Psoas muscle (tissue), 8 donors: ENCODE measurements around the gene ADCY1. TPM values are rescaled to one million over a fixed set of nuclear protein-coding genes. Genes with fewer than 3 reads are reported as not detected.

Source experiments
- ATAC-seq, 4 donors: fragments of 200-7000 bp; cut with Tn5 transposase; one replicate each; pipeline ENCODE4 v1.9.1; 2020; ENCODE audit warnings: moderate library complexity in 3 of 4, mild to moderate bottlenecking in 2 of 4
- DNase-seq, 2 donors: peaks; one replicate each; pipeline ENCODE4 v3.0.0-alpha.2; 2020
- H3K27ac ChIP-seq: fragments of 200-600 bp; one replicate; pipeline ENCODE4 v1.8.0; 2022
- H3K27me3 ChIP-seq, 3 donors: fragments of 200-600 bp in 1 of 3; one replicate each; pipeline versions ENCODE4 v1.6.1 to v1.8.0; 2013 to 2022; ENCODE audit warnings: low read length in 2 of 3, mild to moderate bottlenecking in 2 of 3, moderate library complexity in 1 of 3; ENCODE audit not compliant: insufficient read depth in 3 of 3
- H3K36me3 ChIP-seq, 2 donors: fragments of 200-600 bp in 1 of 2; one replicate each; pipeline versions ENCODE4 v1.6.1 to v1.8.0; 2013 to 2022; ENCODE audit warnings: low read depth in 1 of 2, mild to moderate bottlenecking in 1 of 2, moderate library complexity in 1 of 2; ENCODE audit not compliant: insufficient read depth in 1 of 2
- H3K4me1 ChIP-seq: fragments of 200-600 bp; one replicate; pipeline ENCODE4 v1.8.0; 2022
- H3K4me3 ChIP-seq: fragments of 200-600 bp; one replicate; pipeline ENCODE4 v1.8.0; 2022; ENCODE audit warnings: mild to moderate bottlenecking
- H3K9me3 ChIP-seq: fragments of 200-600 bp; one replicate; pipeline ENCODE4 v1.8.0; 2022
- WGBS, 3 donors: extraction: QIAGEN DNeasy Blood & Tissue Kit; methylation state at CpG; one replicate each; pipeline versions ENCODE4 v1.1.6 to v1.1.7; 2013; 5-methylcytosine and 5-hydroxymethylcytosine counted together
- intact Hi-C, 2 donors: fragments of 100-400 bp; cut with DNase I; formaldehyde crosslinking; loops; one replicate each; pipeline versions ENCODE4 v1.11.0 to v1.14.2; 2022
- polyA plus RNA-seq, 3 donors: library from polyadenylated mRNA; stranded (reverse); fragments of 200-250 nt; gene quantifications; one replicate each; pipeline ENCODE4 v1.2.3, GENCODE V29; 2013
- total RNA-seq, 4 donors: library from RNA; stranded (reverse); fragmentation: NEBNext Ultra II Directional in 2 of 4; extraction: Animal tissue kit (Norgen Biotek cat#: 25700) in 2 of 4; gene quantifications; one replicate each; pipeline versions ENCODE4 v1.2.1 to v1.2.4, GENCODE V29; 2021 to 2023
- TF ChIP-seq, protein P1 (sequence below): fragments of 200-600 bp; IDR thresholded peaks from one replicate; pipeline ENCODE4 v1.8.0; 2022; ENCODE audit warnings: antibody characterized with exemption
- donor health status: healthy with polysubstance abuse.
- donor health status: DM: no; HTN: no; CAD: no; lungs with moderate emphysema.
- donor health status: Bipolar disorder and iron deficiency.
- donor health status: healthy.
- donor health status: DM: yes; HTN: yes; CAD: no.
- donor health status: DM: no; HTN: no; CAD: no.
- donor health status: DM: no; HTN: no; CAD: no.
- donor health status: DM: yes; HTN: yes; CAD: no.

Gene ADCY1
- total and polyA plus RNA-seq, 7 donors = 1.3 to 4.3 (median 2.2) TPM

DNA sequence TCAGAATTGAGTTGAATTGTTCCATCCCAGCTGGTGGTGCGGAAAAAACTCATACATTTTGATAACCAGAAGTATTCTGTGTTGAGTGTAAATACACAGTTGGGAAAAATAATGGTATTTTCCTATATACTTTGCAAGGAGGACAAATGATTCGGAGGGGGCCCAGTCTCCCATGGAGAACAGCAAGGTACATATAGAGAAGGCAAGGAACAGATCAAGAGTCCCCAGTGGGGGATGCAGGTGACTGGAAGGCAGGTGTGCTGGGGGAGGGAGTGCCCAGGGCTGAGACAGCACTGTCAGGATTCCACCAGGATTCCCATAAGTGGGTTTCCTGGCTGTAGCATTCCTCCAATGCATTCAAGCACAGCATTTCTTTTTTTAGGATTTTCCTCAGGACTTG is 10.8 kb upstream of the ADCY1 start:
- Histone ChIP-seq H3K4me3 (no peak overlapping the region), H3K4me1 (peaks cover 15% of the 10 kb centered on the region), H3K27ac (peak overlapping the region; percentile 73), H3K36me3 (no peaks in the 10 kb centered on the region), H3K27me3 (no peaks in the 10 kb centered on the region), H3K9me3 (peaks cover 4% of the 10 kb centered on the region)
- TF ChIP-seq, protein P1, sequence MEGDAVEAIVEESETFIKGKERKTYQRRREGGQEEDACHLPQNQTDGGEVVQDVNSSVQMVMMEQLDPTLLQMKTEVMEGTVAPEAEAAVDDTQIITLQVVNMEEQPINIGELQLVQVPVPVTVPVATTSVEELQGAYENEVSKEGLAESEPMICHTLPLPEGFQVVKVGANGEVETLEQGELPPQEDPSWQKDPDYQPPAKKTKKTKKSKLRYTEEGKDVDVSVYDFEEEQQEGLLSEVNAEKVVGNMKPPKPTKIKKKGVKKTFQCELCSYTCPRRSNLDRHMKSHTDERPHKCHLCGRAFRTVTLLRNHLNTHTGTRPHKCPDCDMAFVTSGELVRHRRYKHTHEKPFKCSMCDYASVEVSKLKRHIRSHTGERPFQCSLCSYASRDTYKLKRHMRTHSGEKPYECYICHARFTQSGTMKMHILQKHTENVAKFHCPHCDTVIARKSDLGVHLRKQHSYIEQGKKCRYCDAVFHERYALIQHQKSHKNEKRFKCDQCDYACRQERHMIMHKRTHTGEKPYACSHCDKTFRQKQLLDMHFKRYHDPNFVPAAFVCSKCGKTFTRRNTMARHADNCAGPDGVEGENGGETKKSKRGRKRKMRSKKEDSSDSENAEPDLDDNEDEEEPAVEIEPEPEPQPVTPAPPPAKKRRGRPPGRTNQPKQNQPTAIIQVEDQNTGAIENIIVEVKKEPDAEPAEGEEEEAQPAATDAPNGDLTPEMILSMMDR = no peak
- 95 to 99% (median 97%) methylated on average over 2 of the region's 2 CpGs for WGBS, 3 donors
- no peak for ATAC-seq
- no peak for DNase-seq
- intact Hi-C loops = no loop called here

DNA sequence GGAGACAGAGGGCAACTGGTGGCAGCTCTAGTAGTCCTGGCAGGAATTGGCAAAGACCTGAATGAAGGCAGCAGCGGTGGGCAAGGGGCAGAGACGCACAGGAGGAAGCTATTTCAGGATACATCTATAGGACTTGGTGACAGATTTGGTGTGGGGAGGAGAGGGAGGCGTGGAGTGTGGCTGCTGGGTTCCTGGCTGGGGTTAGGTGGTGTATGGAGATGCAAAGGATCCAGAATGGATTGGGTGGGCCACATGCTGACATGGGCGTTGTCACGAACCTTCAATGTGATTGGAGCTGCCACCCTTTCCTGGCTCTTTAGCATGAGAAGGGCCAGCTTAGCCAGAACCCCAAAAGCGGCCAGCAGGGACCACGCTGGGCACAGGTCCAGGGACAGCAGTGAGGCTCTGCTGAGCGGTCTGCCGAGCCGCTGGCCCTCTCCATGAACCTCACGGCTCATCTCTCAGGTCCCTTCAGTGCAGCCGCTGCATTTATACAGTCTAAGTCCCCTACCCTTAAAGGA is 10.2 kb upstream of the ADCY1 start:
- DNase-seq (no peak), ATAC-seq (peak; percentile 56 to 79 (median 66))
- peaks cover 15% of the 10 kb centered on the region for H3K4me1 ChIP-seq
- 20 to 31% (median 20%) methylated on average over 12 of the region's 12 CpGs for WGBS, 3 donors
- TF ChIP-seq, protein P1 = no peak
- peak overlapping the region; percentile 45 for H3K4me3 ChIP-seq
- H3K27ac ChIP-seq = peak overlapping the region; percentile 73
- peaks cover 4% of the 10 kb centered on the region for H3K9me3 ChIP-seq
- H3K27me3 ChIP-seq = no peaks in the 10 kb centered on the region
- no peaks in the 10 kb centered on the region for H3K36me3 ChIP-seq
- intact Hi-C loops = no loop called here

DNA sequence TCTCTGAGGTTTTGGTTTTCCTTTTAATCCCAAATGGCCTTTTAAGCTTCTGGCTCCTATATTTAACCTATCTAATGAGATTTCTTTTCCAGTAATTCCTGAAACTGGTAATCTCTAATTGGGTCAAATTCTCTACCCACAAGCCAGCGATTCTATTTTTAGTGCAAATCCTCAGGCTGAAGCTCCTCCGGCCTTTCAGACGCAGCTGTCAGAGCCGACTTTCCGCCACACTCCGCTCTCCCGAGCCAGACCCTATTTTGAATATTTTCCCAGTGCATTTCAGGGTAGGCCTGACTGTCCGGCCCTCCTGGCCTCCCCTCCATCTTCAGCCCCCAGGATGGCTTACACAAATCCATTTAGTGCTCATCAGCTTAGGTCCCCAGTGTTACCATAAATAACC is 9.7 kb upstream of the ADCY1 start:
- peaks cover 15% of the 10 kb centered on the region for H3K4me1 ChIP-seq
- peak overlapping the region; percentile 45 for H3K4me3 ChIP-seq
- intact Hi-C loops = no loop called here
- H3K36me3 ChIP-seq = no peaks in the 10 kb centered on the region
- DNase-seq (no peak), ATAC-seq (peak; percentile 73 to 87 (median 84))
- H3K27me3 ChIP-seq = no peaks in the 10 kb centered on the region
- peaks cover 4% of the 10 kb centered on the region for H3K9me3 ChIP-seq
- TF ChIP-seq, protein P1 = no peak
- peak overlapping the region; percentile 73 for H3K27ac ChIP-seq
- WGBS, 3 donors = 13 to 26% (median 16%) methylated on average over 8 of the region's 8 CpGs

DNA sequence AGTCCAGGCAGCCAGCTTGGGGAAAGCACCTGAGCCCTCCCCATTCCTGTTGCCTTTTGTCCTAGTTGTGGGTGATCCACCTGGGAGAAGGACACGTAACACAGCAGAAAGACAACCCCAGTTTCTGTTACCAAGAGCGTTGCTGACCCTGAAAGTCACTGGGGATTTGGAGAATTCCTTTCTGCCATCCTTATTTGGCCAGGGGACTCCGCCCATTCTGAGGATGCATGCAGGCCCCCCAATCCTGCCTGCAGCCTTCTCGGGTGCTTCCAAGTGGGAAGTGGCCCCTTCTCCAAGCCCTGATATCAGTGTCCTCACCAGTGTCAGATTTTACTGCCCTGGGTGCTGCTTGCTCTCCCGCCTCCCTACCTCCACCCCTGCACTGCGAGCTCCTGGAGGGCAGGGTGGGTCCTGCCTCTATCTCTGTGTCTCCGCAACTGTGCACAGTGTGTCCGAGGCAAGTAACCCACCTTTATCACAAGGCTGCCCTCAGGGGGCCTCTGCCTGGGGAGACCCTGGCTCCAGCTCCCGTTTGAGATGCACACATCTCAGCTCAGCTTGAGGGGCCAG is 9.2 kb upstream of the ADCY1 start:
- H3K4me1 ChIP-seq = peaks cover 15% of the 10 kb centered on the region
- H3K36me3 ChIP-seq = no peaks in the 10 kb centered on the region
- WGBS, 3 donors = 60 to 70% (median 61%) methylated on average over 9 of the region's 9 CpGs
- H3K27me3 ChIP-seq = no peaks in the 10 kb centered on the region
- H3K27ac ChIP-seq = peak overlapping the region; percentile 73
- H3K9me3 ChIP-seq = peaks cover 4% of the 10 kb centered on the region
- ATAC-seq (peak in 2 of 4 donors; percentile 44 to 45), DNase-seq (no peak)
- TF ChIP-seq, protein P1 = no peak
- intact Hi-C loops = no loop called here
- H3K4me3 ChIP-seq = peak overlapping the region; percentile 45

DNA sequence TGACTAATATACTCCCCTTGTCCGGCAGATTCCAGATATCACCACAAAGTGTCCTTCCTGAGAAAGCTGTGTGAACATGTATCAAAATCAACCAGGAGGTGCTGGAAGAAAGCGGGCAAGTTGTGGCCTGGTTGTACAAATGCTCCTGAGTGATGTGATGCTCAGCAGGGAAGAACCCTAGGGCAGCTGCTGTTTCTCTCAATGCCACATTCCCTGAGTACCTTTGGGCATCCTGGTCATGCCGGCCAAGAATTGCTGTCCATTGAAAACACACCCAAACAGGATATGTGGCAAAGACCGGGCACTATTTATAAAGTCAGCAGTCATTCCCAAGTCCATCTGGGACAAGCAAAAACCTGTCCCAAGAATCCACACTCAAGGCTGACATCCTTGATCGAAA is 7.8 kb upstream of the ADCY1 start:
- TF ChIP-seq, protein P1 = no peak
- H3K4me1 ChIP-seq = peaks cover 15% of the 10 kb centered on the region
- H3K27ac ChIP-seq = no peak overlapping the region
- intact Hi-C loops = no loop called here
- no peaks in the 10 kb centered on the region for H3K9me3 ChIP-seq
- no peak for DNase-seq
- no peak overlapping the region for H3K4me3 ChIP-seq
- H3K36me3 ChIP-seq = no peaks in the 10 kb centered on the region
- WGBS, 3 donors = 82 to 87% (median 84%) methylated on average over 5 of the region's 5 CpGs
- no peaks in the 10 kb centered on the region for H3K27me3 ChIP-seq
- ATAC-seq = peak in 1 of 4 donors; percentile 18
